RCC 7860 (cell line): Measurements from ENCODE around the gene CT45A1.
"Not testable (repeated sequence)": the region's sequence is repeated elsewhere in the genome, so short reads cannot be mapped to it uniquely, and the experiment has no call there.

Experiments
- DNase-seq: peaks from one replicate; pipeline ENCODE4 v3.0.0-alpha.2; 2015; ENCODE audit warnings: low spot score
- FAIRE-seq: peaks from 2 replicates; lab custom pipeline; 2012; peaks lifted over from hg19 to GRCh38; lab: Jason Lieb, UNC

The CT45A1 gene, protein sequence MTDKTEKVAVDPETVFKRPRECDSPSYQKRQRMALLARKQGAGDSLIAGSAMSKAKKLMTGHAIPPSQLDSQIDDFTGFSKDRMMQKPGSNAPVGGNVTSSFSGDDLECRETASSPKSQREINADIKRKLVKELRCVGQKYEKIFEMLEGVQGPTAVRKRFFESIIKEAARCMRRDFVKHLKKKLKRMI

DNA sequence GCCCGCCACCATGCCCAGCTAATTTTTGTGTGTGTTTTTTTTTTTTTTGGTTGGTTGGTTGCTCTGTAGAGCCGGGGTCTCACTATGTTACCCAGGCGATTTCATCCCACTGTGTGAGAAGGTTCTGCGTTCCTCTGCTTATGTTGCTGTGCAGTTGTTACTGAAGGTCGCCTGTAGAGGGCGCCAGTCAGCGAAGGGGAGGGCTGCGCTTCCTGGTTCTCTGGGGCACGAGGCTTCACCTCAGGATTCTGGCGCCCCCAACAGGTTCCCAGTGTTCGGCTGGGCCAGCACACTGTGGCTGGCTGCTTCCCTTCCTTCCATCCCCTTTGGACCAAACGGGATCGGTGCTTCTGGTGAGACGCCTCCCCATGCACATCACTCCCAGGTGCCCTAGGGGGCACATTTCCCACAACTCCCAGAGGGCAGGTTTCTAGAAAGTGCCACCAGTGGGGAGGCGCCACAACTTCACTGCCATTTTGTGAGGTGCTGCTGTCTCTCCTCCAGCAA lies at the start of gene CT45A1:
Gene CT45A1, plus strand, starts transcription at position 457 of the 507 bp plus-strand sequence. CDS start 5,302 bp downstream, outside the sequence.
- not testable (repeated sequence) for DNase-seq, FAIRE-seq

DNA sequence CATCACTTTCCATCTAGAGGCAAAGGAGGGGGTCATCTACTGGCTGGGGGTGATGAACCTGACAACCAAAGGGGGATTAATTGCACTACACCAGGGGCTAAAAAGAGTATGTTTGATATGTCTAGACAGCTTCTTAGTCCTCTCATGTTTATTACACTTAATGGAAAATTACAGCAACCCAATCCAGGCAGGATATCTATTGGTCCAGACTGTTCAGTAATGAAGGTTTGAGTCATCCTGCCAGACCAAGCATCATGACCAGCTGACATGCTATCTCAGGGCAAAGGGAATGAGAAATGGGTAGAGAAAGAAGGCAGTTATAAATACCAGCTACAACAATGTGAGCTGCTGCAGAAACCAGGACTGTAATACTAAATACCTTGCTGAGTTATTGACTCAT lies 40.5 kb upstream of the CT45A1 start:
- DNase-seq, FAIRE-seq: not testable (repeated sequence)

DNA sequence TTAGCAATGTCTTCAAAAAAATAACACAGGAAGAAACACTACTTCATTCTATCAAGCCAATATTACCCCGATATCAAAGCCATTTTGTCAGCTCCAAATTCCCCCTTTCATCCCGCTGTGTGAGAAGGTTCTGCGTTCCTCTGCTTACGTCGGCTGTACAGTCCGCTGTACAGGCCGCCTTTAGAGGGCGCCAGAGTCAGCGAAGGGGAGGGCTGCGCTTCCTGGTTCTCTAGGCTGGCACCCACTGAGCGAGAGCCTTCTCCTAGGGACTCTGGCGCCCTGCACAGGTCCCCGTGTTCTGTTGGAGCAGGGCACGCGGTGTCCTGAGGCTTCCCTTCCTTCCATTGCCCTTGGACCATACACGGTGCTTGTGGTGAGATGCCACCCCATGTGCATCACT lies 25.3 kb upstream of the CT45A1 start:
- DNase-seq: no peak
- no peak for FAIRE-seq

DNA sequence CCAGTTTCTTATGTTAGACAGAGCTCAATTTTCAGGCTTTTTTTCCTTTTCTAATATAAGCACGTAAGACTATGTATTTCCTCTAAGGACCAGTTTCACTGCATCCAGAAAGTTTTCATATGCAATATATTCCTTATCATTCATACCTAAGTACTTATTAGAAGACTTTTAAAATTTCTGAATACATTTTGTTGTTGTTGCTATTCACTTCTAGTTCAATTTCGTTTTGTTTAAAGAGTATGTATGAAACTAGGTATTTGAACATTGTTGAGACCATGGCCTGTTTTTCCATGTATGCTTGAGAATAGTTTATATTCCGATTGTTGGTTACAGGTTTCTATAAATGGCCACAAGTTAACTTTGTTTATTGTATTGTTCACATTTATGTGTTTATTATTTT lies 18.0 kb upstream of the CT45A1 start:
- FAIRE-seq: no peak

DNA sequence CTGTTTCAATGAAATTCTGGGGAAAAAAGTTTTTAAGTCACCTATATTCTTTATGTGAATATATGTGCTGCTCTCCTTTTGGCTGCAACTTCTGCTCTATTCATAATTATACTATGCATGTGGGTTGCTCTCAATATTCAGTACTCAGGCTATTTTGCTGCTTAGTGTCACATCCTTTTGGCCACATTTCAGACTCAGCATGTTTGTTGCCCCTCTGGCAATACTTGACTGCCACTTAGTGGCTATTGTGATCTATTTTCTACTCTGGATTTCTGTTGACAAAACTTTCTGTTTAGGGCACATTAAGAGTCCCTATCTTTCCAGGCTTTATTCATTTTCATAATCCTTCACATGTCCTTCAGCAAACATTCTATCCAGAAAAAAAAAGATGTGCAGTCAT lies 15.8 kb upstream of the CT45A1 start:
- no peak for FAIRE-seq
- no peak for DNase-seq

More for the DNA sequence above, 18.0 kb upstream of the CT45A1 start:
- no peak for DNase-seq

DNA sequence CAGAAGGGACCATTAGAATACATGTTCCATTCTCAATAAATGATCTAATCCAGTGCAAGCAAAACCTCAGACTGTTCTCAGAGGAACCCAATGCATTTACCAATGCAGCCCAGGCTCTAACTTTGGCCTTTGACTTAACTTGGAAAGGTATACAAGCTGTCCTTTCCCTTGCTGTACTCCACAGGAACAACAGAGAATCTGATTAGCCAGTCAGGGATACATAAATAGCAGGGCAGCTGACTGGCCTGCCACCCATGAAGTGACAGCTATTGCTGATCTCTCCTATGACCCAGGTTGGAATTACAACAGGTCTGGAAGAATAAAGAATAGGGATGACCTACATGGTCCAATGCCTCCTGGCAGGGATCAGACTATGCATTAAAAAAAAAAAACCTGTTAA lies 14.5 kb upstream of the CT45A1 start:
- no peak for FAIRE-seq
- no peak for DNase-seq

DNA sequence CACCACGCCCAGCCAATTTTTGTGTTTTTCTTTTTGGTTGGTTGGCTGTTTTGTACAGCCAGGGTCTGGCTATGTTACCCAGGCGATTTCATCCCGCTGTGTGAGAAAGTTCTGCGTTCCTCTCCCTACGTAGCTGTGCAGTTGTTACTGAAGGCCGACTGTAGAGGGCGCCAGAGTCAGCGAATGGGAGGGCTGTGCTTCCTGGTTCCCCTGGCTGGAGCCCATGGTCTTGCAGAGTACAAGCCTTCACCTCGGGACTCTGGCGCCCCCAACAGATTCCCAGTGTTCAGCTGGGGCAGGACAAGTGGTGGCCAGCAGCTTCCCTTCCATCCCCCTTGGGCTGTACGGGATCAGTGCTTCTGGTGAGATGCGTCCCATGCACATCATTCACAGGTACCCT lies 5.6 kb upstream of the CT45A1 start:
- FAIRE-seq: no peak

DNA sequence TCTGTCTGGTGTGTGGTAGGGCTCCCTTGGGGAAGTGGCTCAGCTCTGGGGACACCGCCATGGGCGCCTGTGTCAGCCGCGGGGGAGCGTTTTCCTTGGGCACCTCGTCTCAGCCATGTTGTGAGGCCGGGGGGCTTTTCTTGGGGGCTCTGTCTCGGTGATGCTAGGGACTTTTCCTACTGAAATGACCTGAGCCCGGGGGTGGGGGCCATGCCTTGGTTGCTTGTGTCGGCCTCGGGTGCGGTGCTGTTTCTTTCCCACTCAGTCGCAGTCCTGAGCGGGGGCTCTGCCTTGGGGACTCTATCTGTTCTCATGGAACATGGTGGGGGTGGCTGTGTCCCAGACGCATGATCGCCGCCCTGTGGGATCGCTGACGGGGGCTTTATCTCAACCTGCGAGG lies 356 bp downstream of the CT45A1 start:
- no peak for DNase-seq

More for the DNA sequence above, 5.6 kb upstream of the CT45A1 start:
- no peak for DNase-seq

DNA sequence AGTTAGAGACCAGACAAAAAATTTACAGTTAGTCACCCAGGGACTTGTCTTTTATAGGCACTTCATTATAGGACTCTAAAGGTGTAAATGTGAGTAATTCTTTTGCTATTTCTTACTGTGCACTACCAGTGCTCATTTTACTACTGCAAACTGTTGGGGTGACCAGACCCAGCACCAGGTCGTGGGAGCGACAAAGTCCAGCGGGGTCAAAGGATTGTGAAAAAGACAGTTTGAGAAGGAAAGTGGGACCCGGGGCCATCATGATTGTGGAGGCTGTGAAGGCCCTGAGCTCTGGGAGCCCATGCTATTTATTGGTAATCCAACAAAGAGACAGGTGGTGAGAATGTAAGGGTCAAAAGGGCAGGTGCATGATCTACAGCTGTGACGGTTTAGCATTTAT lies 21.2 kb downstream of the CT45A1 start:
- FAIRE-seq, DNase-seq: not testable (repeated sequence)

More for the DNA sequence above, 356 bp downstream of the CT45A1 start:
- no peak for FAIRE-seq

DNA sequence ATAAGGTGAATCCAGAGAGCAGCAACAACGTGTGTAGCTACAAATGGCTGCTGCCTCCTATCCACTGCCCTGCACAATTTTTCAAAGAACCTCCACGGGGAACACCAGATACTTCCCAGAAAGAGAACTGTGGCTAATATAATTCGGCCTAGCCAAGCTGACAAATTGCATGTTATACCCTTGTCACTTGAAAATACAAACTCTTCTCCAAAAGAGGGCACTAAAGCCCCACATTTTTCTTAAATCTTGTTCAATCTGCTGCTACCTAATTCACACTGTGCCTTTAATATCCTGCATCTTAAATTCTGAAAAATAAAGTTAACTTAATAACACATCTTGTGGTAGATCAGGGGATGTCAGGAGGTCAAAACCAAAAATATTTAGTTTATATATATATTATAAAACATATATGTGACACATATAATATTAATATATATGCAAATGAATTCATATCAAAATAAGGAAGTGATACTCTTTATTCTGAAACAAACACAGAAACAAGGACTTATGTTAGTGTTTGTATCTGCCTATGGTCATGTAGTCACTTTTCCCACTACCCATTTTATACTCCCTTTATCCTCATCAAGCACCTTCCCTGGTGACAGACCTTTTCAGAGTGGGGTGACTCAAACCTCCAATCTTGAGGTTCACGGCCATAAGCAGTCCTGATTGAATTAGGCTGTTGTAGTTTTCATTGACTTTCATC lies 24.1 kb downstream of the CT45A1 start:
- no peak for DNase-seq

DNA sequence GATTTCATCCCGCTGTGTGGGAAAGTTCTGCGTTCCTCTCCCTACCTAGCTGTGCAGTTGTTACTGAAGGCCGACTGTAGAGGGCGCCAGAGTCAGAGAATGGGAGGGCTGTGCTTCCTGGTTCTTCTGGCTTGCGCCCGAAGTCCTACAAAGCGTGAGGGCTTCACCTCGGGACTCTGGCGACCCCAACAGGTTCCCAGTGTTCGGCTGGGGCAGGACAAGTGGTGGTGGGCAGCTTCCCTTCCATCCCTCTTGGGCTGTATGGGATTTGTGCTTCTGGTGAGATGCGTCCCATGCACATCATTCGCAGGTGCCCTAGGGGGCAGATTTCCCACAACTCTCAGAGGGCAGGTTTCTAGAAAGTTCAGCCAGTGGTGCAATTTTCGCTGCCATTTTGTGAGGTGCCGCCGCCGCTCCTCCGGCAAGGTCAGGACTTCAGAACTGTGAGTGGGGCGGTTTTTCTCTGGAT lies 27.3 kb downstream of the CT45A1 start:
- FAIRE-seq (no peak), DNase-seq (no peak)

More for the DNA sequence above, 24.1 kb downstream of the CT45A1 start:
- FAIRE-seq: no peak

DNA sequence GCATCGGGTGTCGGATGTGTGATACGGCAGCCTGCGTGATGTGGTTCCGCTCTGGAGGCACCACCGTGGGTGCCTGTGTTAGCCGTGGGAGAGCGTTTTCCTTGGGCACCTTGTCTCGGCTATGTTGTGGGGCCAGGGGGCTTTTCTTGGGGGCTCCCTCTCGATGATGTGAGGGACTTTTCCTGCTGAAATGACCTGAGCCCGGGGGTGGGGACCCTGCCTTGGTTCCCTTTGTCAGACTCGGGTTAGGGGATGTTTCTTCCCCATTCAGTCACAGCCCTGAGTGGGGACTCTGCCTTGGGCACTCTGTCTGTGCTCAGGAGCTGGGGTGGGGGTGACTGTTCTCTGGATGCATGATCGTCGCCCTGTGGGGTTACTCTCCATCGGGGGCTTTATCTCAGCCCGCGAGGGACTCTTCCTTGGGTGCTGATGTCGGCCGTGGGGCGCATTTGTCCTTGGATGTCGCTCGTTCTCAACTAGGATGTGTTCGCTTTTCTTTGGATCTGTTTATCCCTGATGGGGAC lies 27.8 kb downstream of the CT45A1 start:
- FAIRE-seq (no peak), DNase-seq (no peak)

DNA sequence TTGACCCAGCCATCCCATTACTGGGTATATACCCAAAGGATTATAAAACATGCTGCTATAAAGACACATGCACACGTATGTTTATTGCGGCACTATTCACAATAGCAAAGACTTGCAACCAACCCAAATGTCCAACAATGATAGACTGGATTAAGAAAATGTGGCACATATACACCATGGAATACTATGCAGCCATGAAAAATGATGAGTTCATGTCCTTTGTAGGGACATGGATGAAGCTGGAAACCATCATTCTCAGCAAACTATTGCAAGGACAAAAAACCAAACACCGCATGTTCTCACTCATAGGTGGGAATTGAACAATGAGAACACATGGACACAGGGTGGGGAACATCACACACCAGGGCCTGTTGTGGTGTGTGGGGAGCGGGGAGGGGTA lies 31.3 kb downstream of the CT45A1 start:
- DNase-seq, FAIRE-seq: not testable (repeated sequence)

DNA sequence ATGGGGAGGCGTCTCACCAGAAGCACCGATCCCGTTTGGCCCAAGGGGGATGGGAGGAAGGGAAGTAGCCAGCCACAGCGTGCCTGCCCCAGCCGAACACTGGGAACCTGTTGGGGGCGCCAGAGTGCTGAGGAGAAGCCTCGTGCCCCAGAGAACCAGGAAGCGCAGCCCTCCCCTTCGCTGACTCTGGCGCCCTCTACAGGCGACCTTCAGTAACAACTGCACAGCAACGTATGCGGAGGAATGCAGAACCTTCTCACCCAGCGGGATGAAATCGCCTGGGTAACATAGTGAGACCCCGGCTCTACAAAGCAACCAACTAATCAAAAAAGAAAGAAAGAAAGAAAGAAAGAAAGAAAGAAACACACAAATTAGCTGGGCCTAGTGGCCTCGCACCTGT lies 54.7 kb downstream of the CT45A1 start, which contains the start of gene CT45A3:
Gene CT45A3, minus strand, starts transcription at position 101 of the 400 bp plus-strand sequence. CDS start 3,747 bp downstream, outside the sequence.
- not testable (repeated sequence) for FAIRE-seq, DNase-seq
